Activated CD4-positive, alpha-beta T cell treated with anti-CD3 and anti-CD28 coated beads for 24 hours (primary cell): ENCODE data around the gene RAD51D.
A peak's percentile ranks its signal among the peaks of the same experiment; 100 is the strongest.
"Not testable (repeated sequence)": the region's sequence is repeated elsewhere in the genome, so short reads cannot be mapped to it uniquely, and the experiment has no call there.

Experiments
- DNase-seq, 2 donors: peaks; one replicate each; pipeline ENCODE4 v3.0.0-alpha.2; 2020; ENCODE audit warnings: low read depth in 2 of 2

Gene RAD51D

DNA sequence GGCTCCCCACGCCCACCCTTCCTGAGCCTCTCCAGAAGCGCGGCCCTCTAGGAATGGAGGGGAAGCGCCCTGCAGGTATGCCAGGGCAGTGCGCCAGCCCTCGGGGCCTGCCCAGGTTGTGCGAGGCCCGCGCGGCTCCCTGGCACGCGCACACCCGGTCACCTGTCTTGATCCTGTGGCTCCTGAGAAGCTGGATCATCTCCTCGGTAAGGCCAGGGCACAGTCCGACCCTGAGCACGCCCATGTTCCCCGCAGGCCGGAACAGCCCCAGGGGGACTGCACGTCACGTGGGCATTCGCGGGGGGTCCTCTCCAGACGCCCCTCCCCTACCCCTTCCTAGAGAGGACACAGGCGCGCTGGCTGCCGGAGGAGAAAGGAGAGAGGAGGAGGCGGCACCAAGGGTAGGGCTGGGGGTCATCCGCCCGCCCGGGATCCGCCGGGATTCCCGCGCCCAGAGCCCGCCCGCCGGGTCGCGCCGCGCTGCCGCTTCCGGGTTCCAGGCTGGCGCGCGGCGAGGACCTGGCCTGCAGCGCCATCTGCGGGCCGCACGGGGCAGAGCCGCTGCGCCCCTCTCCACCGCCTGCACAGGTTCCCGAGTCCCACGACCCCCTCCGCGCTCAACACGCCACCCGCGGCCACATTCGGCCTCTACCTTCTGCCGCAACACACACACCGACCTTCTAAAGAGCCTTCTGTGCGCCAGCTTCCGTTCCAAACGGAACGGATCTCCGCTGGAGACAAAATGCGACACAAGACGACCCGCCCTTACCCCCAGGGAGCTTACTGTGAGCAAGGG, at the start of gene RAD51D:
Gene RAD51D (minus strand): TSS at position 491 of the 796 bp plus-strand sequence. CDS start 247 bp downstream, at position 244.
- peak; percentile 63 to 66 for DNase-seq

GRCh38 chr17:35167666-35168065, 48.0 kb upstream of the RAD51D start:
- no peak for DNase-seq

DNA sequence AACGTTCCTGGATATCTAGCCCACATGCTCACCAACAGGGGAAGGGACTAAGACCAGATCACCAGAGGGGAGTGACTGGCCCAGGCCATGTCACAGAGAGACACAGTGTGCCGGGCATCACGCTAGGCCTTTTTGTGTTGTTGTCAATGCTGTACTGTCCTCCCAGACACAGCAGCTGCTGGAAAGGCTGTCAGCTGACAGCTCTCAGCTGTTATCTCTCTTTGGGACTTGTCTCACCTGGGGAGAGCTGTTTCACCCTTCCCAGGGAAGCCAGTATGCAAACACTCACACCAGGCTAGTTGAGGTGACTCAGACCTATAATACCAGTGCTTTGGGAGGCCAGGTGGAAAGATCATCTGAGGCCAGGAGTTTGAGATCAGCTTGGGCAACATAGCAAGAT, 47.4 kb upstream of the RAD51D start:
- DNase-seq: no peak

DNA sequence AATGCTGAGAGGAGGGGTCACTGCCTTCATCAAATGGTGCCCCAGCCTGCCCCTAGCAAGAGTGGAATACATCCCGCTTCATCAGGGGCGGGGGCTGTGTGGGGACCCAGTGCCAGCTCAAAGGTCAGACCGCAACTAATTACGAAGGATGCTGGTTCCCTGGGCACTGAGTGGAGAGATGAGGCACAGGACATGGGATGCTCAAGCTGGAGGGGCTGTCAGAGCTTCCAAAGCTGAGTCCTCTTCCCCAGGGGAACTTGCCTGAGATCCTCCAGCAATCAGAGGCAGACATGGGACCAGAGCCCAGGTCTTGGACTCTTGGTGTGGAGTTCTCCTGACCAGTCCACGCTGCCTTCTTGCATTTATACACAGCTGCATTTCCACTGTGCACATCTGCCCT, 46.9 kb upstream of the RAD51D start:
- DNase-seq: no peak

DNA sequence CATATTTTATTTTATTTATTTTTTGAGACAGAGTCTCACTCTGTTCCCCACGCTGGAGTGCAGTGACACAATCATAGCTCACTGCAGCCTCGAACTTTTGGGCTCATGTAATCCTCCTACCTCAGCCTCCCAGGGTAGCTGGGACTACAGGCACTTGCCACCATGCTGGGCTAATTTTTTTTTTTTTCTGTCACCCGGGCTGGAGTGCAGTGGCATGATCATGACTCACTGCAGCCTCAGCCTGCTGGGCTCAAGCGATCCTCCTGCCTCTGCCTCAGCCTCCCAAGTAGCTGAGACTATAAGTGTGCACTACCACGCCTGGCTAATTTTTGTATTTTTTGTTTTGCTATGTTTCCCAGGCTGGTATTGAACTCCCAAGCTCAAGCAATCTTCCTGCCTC, 45.1 kb upstream of the RAD51D start:
- DNase-seq: no peak

GRCh38 chr17:35163886-35164285, 44.2 kb upstream of the RAD51D start:
- DNase-seq: no peak

GRCh38 chr17:35162755-35163154, 43.1 kb upstream of the RAD51D start:
- no peak for DNase-seq

DNA sequence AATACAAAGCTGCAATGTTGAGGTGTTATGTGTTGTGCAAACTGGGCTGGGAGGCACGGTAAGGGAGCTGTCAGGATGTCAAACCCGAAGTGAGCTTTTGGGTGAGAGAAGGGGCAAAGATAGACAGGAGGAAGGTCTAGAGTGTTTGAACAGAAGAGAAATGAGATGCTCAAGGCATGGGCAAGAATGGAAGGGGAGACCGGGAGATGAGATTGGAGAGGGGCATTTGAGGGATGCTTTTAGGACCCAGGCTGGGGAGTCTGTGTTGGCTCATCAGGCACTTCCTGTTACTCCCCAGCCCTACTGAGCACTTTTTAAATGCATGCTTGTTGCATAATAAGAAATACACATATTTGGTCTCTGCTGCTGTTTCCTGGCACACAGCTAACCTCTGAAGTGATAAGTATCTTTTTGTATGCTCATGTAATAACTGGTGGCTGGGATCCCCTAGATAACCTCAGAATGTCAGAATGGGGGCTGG, 41.7 kb upstream of the RAD51D start:
- no peak for DNase-seq

- DNase-seq: no peak
Measured at GRCh38 chr17:35160354-35161201, 40.9 kb upstream of the RAD51D start.

GRCh38 chr17:35159940-35160339, 40.3 kb upstream of the RAD51D start:
- DNase-seq: no peak

DNA sequence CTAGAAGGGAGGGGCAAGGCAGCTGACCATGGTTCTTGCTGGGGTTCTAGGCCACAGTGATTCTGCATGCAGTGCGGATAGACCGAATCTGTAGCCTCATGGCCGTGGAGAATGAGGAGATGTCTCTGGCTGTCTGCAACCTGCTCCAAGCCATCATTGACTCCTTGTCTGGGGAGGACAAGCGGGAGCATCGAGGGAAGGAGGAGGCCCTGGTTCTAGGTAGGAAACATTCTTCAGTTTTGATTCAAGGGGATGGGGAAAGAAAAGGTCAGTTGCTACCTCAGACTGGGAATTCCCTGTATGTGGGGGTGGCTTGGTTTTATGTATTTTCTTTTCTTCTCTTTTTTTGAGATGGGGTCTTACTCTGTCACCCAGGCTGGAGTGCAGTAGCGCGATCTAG, 35.6 kb upstream of the RAD51D start:
- no peak for DNase-seq

- DNase-seq: no peak
Measured at GRCh38 chr17:35154196-35155165, 34.8 kb upstream of the RAD51D start.

- no peak for DNase-seq
Measured at GRCh38 chr17:35152421-35153140, 32.9 kb upstream of the RAD51D start.

- not testable (repeated sequence) for DNase-seq
Measured at GRCh38 chr17:35151080-35151479, 31.4 kb upstream of the RAD51D start.

DNA sequence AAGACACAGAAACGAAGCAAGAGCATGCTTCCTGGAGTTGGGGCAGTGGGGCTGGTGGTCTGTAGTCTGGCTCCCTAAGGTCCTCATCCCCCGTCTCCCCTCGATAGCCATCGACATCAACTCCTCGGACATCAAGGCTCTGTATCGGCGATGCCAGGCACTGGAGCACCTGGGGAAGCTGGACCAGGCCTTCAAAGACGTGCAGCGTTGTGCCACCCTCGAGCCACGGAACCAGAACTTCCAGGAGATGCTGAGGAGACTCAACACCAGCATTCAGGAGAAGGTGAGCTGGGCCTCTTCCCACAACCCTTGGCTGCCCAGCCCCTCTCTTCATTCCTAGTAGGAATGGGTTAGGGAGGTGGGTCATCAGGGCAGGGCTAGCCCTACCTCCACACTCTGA, 30.3 kb upstream of the RAD51D start:
- no peak for DNase-seq

DNA sequence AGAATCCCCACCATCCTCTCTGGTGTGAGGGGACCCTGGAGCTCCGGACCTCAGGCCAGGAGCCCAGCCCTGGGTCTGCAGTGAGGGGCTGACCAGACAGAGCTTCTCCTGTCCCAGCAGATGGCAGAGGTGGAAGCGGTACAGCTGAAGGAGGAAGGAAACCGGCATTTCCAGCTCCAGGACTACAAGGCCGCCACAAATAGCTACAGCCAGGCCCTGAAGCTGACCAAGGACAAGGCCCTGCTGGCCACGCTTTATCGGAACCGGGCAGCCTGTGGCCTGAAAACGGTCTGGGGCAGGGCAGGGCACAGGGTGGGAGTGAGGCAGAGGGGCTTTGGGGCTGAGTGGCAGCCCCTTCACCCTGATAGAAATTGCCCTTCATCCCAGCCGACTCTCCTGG, 28.5 kb upstream of the RAD51D start:
- DNase-seq: no peak

GRCh38 chr17:35147375-35147905, 27.8 kb upstream of the RAD51D start, which contains the start of gene UNC45B:
Gene UNC45B (plus strand): TSS chr17:35147817. CDS start chr17:35148264, 447 bp downstream.
- no peak for DNase-seq

- no peak for DNase-seq
Measured at GRCh38 chr17:35146214-35146833, 26.7 kb upstream of the RAD51D start.

GRCh38 chr17:35144840-35145239, 25.2 kb upstream of the RAD51D start:
- no peak for DNase-seq

- no peak for DNase-seq
Measured at GRCh38 chr17:35142467-35142796, 22.8 kb upstream of the RAD51D start.
